ENCODE measurements around the gene CDC34. TPM values are rescaled to one million over a fixed set of nuclear protein-coding genes. Genes with fewer than 3 reads are reported as not detected.

Gene CDC34
- total and polyA plus RNA-seq, 2 of the 8 experiments (the other 6 are each of a cell fraction or from before 2014, with no cell fraction given), result 95.9 to 129 TPM

GRCh38 chr19:566844-567243 lies 35.3 kb downstream of the CDC34 start:
- Histone ChIP-seq H2AK5ac (ENCODE audit: low read depth, low read length) (no peak overlapping the region), H2BK15ac (ENCODE audit: low read length) (no peak overlapping the region), H3K56ac (replicated peaks; ENCODE audit: insufficient read length, low read depth, low read length) (no peak overlapping the region), H4K8ac (ENCODE audit: extremely low read depth, insufficient read depth, low read length) (no peak overlapping the region), H3K14ac (ENCODE audit: insufficient read length) (no peak overlapping the region), H4K20me1 (replicated peaks in 1 of 2; ENCODE audit: control insufficient read depth in 1 of 2, insufficient read depth in 2 of 2, low read length in 2 of 2) (no peaks in the 10 kb centered on the region), H3K27ac (ENCODE audit: low read depth, low read length) (no peak overlapping the region), H3K4me2 (ENCODE audit: insufficient read depth in 1 of 2, low read depth in 2 of 2, low read length in 2 of 2) (no peak overlapping the region), H4K5ac (ENCODE audit: insufficient read length, low read depth, low read length) (no peak overlapping the region), H3K18ac (ENCODE audit: extremely low read depth, low read length) (no peak overlapping the region), H3K27me3 (replicated peaks in 1 of 4; ENCODE audit: control insufficient read depth in 3 of 4, extremely low read depth in 1 of 4, insufficient read depth in 3 of 4, low read length in 3 of 4) (peaks cover 0 to 3% (median 0%) of the 10 kb centered on the region in 4 experiments; a peak in 1 of 7 replicates), H3K4me3 (ENCODE audit: extremely low read depth in 1 of 4, insufficient read depth in 2 of 4, low read depth in 3 of 4, low read length in 4 of 4) (no peak overlapping the region), H3K4ac (replicated peaks; ENCODE audit: insufficient read length, low read depth, low read length) (no peak overlapping the region), H3K23me2 (ENCODE audit: low read depth, low read length) (peaks cover 8% of the 10 kb centered on the region; the same call in 1 of the 2 replicates), H3K79me1 (ENCODE audit: low read depth, low read length) (no peaks in the 10 kb centered on the region), H3K9me3 (ENCODE audit: insufficient read depth in 2 of 2, low read depth in 1 of 2, low read length in 1 of 2) (peaks cover 0 to 5% of the 10 kb centered on the region in 2 experiments; a peak in 1 of 4 replicates), H2AFZ (ENCODE audit: low read length) (no peak overlapping the region), H2BK5ac (ENCODE audit: low read depth, low read length) (no peak overlapping the region), H4K91ac (replicated peaks; ENCODE audit: insufficient read length, low read length) (no peak overlapping the region), H3K23ac (ENCODE audit: insufficient read length) (no peak overlapping the region), H2BK12ac (ENCODE audit: low read depth, low read length) (no peak overlapping the region), H3K79me2 (ENCODE audit: control insufficient read depth in 1 of 2, insufficient read depth in 2 of 2, low read length in 2 of 2) (no peaks in the 10 kb centered on the region), H2BK20ac (ENCODE audit: low read length) (no peak overlapping the region), H2BK120ac (replicated peaks; ENCODE audit: low read depth, low read length) (no peak overlapping the region), H3K9ac (replicated peaks in 1 of 4; ENCODE audit: extremely low read depth in 1 of 4, low read depth in 3 of 4, low read length in 3 of 4) (no peak overlapping the region), H3K4me1 (replicated peaks in 1 of 4; ENCODE audit: control insufficient read depth in 3 of 4, insufficient read depth in 4 of 4, low read length in 3 of 4) (peaks cover 0 to 8% (median 4%) of the 10 kb centered on the region in 4 experiments; a peak in 5 of 7 replicates), H3K36me3 (ENCODE audit: control insufficient read depth in 2 of 4, insufficient read depth in 4 of 4, low read length in 3 of 4) (peaks cover 0 to 3% (median 0%) of the 10 kb centered on the region in 4 experiments; a peak in 2 of 8 replicates)
- FAIRE-seq (no peak), DNase-seq (ENCODE audit: low read depth in 1 of 2, low spot score in 2 of 2) (no peak)
- POLR2A ChIA-PET (ENCODE audit: partially characterized antibody), result interaction anchor here (1.0 to 3.2 kb wide), 5 partner anchors 9 to 45 kb away, joined by 3 to 15 read pairs (median 5); no protein-coding TSS in a partner anchor
- TF ChIP-seq KDM1A (IDR thresholded peaks at IDR 0.05; ENCODE audit: borderline replicate concordance, low read length) (no peak), CHD2 (IDR thresholded peaks at IDR 0.05; ENCODE audit: low read length) (no peak), BRCA1 (IDR thresholded peaks at IDR 0.05; ENCODE audit: low read depth, low read length) (no peak), SP2 (IDR thresholded peaks at IDR 0.05; ENCODE audit: low read length) (no peak)
- CTCF ChIA-PET (ENCODE audit: partially characterized antibody), result interaction anchor here (1.3 to 1.9 kb wide), 2 partner anchors 34 to 56 kb away, joined by 3 to 4 read pairs; no protein-coding TSS in a partner anchor
- WGBS, 2 experiments (ENCODE audit: extremely low coverage in 1 of 2, insufficient coverage in 1 of 2, insufficient read length in 1 of 2, insufficient replicate concordance in 2 of 2, low coverage in 1 of 2, low lambda C conversion rate in 2 of 2, missing lambda C conversion rate in 1 of 2), result 85% methylated on average over 16 of the region's 16 CpGs; no CpG with 5 or more reads in 1 of the 2 experiments

Measured in H1 (cell line).